Measurements from ENCODE around the gene DNASE2B. TPM values are rescaled to one million over a fixed set of nuclear protein-coding genes. Genes with fewer than 3 reads are reported as not detected.

The DNASE2B gene
- polyA plus RNA-seq, 3 donors = not detected

GRCh38 chr1:84401156-84401555, 2.9 kb downstream of the DNASE2B start:
- no peak for DNase-seq
- no peaks in the 10 kb centered on the region for H3K36me3 Mint-ChIP-seq
- no peak overlapping the region for H3K9ac ChIP-seq (ENCODE audit: insufficient read depth, low read length, poor library complexity, severe bottlenecking)
- H2AFZ ChIP-seq (ENCODE audit: insufficient read depth, low read depth, low read length, poor library complexity, severe bottlenecking) = no peak overlapping the region
- no peaks in the 10 kb centered on the region for H3K79me2 ChIP-seq (ENCODE audit: insufficient read depth, low read length)
- H3K4me3 Mint-ChIP-seq = no peak overlapping the region
- H3K4me1 ChIP-seq (ENCODE audit: control insufficient read depth in 1 of 2, insufficient read depth in 2 of 2, low read length in 2 of 2) = peaks cover 6 to 11% of the 10 kb centered on the region in 2 donors
- peaks cover 6% of the 10 kb centered on the region for H3K4me1 Mint-ChIP-seq
- no peak for TF ChIP-seq CTCF (IDR thresholded peaks at IDR 0.05)
- intact Hi-C loops (cut with micrococcal nuclease) = no loop called here
- no peaks in the 10 kb centered on the region for H3K9me3 ChIP-seq (replicated peaks in 1 of 2; ENCODE audit: control insufficient read depth in 1 of 2, insufficient read depth in 1 of 2, low read length in 2 of 2)
- H4K20me1 ChIP-seq (ENCODE audit: insufficient read depth, low read length) = no peaks in the 10 kb centered on the region
- H3K4me2 ChIP-seq (replicated peaks; ENCODE audit: extremely low read depth, low read length, poor library complexity, severe bottlenecking) = no peak overlapping the region
- H3K27me3 Mint-ChIP-seq (ENCODE audit: low read depth in 3 of 3) = peaks cover 0 to 1% (median 0%) of the 10 kb centered on the region in 3 donors
- peak overlapping the region in 1 of 7 donors; percentile 66 for H3K27ac Mint-ChIP-seq
- peaks cover 0 to 4% (median 0%) of the 10 kb centered on the region in 7 donors for H3K9me3 Mint-ChIP-seq
- WGBS (ENCODE audit: insufficient coverage) = 100% methylated on average over 2 of the region's 3 CpGs
- no peak overlapping the region for H3K4me3 ChIP-seq (replicated peaks in 1 of 3; ENCODE audit: low read depth in 2 of 3, low read length in 3 of 3)
- H3K27ac ChIP-seq (ENCODE audit: low read depth in 1 of 2, low read length in 2 of 2) = no peak overlapping the region
- H3K36me3 ChIP-seq (replicated peaks in 1 of 2; ENCODE audit: control insufficient read depth in 1 of 2, insufficient read depth in 2 of 2, low read length in 2 of 2) = no peaks in the 10 kb centered on the region
- H3K27me3 ChIP-seq (ENCODE audit: control insufficient read depth in 2 of 2, insufficient read depth in 2 of 2, low read length in 2 of 2) = no peaks in the 10 kb centered on the region

- intact Hi-C loops (cut with micrococcal nuclease) = no loop called here
- TF ChIP-seq CTCF (IDR thresholded peaks at IDR 0.05) = no peak
These were observed 3.8 kb downstream of the DNASE2B start for GRCh38 chr1:84402060-84402459.

More at GRCh38 chr1:84402060-84402459, 3.8 kb downstream of the DNASE2B start:
- Histone ChIP-seq H3K36me3 (replicated peaks in 1 of 2; ENCODE audit: control insufficient read depth in 1 of 2, insufficient read depth in 2 of 2, low read length in 2 of 2) (no peaks in the 10 kb centered on the region), H3K4me3 (replicated peaks in 1 of 3; ENCODE audit: low read depth in 2 of 3, low read length in 3 of 3) (no peak overlapping the region), H3K9ac (ENCODE audit: insufficient read depth, low read length, poor library complexity, severe bottlenecking) (no peak overlapping the region), H3K9me3 (replicated peaks in 1 of 2; ENCODE audit: control insufficient read depth in 1 of 2, insufficient read depth in 1 of 2, low read length in 2 of 2) (no peaks in the 10 kb centered on the region), H3K27ac (ENCODE audit: low read depth in 1 of 2, low read length in 2 of 2) (no peak overlapping the region), H2AFZ (ENCODE audit: insufficient read depth, low read depth, low read length, poor library complexity, severe bottlenecking) (no peak overlapping the region), H3K79me2 (ENCODE audit: insufficient read depth, low read length) (no peaks in the 10 kb centered on the region), H3K4me1 (ENCODE audit: control insufficient read depth in 1 of 2, insufficient read depth in 2 of 2, low read length in 2 of 2) (peaks cover 6 to 11% of the 10 kb centered on the region in 2 donors), H3K4me2 (replicated peaks; ENCODE audit: extremely low read depth, low read length, poor library complexity, severe bottlenecking) (no peak overlapping the region), H3K27me3 (ENCODE audit: control insufficient read depth in 2 of 2, insufficient read depth in 2 of 2, low read length in 2 of 2) (no peaks in the 10 kb centered on the region), H4K20me1 (ENCODE audit: insufficient read depth, low read length) (no peaks in the 10 kb centered on the region)
- peaks cover 0 to 4% (median 0%) of the 10 kb centered on the region in 7 donors for H3K9me3 Mint-ChIP-seq
- H3K36me3 Mint-ChIP-seq = no peaks in the 10 kb centered on the region
- no peak for DNase-seq
- peaks cover 6% of the 10 kb centered on the region for H3K4me1 Mint-ChIP-seq
- peaks cover 0 to 1% (median 0%) of the 10 kb centered on the region in 3 donors for H3K27me3 Mint-ChIP-seq (ENCODE audit: low read depth in 3 of 3)
- no peak overlapping the region for H3K4me3 Mint-ChIP-seq
- no peak overlapping the region for H3K27ac Mint-ChIP-seq
